Stimulated activated CD8-positive, alpha-beta memory T cell treated with anti-CD3 and anti-CD28 coated beads, Interleukin-12 subunit alpha, Interleukin-12 subunit beta, amount 100 ng/mL, for 24 hours (primary cell): Measurements from ENCODE around the gene COL8A1.

Experiments
- DNase-seq: peaks from one replicate; pipeline ENCODE4 v3.0.0-alpha.2; 2020; ENCODE audit errors: extremely low read depth

The COL8A1 gene

DNA sequence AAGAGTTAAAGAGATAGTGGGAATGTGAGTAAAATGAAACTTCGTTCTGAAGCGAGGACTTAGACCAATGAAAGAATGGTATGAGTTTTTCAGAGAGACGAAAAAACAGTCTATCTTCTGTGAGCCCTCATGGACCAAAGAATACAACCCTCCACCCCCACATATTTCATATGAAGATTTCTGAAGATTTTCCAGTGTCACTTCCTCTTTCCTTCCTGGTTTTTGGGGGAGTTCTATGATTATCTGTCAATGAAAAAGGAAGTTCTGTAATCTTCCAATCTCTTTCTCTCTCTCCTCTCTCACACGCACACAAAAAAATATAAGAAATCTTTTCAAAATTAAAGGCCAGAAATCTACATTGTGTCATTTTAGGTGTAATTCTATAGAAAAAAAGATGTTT is 206.9 kb downstream of the COL8A1 start:
- DNase-seq: no peak

DNA sequence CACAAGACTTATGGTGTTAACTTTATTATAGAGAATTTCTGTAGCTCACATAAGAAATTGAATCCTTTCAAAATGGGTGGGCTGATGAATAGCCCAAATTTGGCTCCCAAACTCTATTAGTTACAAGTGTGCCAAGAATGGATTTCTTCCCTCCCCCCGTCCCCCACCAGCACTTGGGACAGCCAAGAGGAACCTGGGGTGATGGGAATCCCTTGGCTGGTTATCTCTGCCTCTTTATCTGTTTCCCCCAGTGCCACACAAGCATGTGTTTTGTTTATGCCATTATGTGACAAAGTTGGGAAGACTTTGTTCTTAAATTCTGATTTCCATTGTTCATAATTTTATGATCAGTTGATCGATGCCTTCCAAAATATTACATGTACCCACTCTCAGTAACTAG is 207.6 kb downstream of the COL8A1 start:
- DNase-seq: no peak

DNA sequence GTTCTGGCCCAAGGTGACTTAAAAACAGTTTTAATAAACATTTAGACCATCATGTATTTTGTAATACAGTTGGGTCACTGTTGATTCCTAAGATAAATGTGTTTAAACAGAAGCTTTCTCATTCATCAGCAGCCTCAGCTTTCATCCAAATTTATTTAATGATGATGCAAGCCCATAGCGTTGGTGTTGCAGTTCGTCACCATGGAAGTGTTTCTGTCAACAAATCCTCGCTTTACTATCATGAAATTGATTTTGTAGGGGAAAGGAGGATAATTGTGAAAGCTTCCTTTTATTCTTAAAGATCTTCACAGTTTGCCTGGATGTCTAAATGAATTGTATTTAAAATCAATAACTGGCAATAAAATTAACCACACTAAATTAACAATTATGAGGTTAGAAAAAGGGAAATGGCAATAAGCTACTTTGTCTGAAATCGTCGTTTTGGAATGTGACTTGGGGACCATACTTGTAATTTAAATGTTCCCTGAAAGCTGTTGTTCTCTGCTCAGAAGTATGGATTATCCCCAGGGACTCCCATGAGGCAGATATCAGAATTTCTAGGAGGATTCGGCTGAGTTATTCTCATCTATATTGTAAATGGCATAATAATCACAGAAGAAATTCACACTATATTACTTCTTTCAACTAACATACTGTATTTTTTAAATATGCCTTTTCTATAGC is 208.2 kb downstream of the COL8A1 start:
- DNase-seq: no peak

DNA sequence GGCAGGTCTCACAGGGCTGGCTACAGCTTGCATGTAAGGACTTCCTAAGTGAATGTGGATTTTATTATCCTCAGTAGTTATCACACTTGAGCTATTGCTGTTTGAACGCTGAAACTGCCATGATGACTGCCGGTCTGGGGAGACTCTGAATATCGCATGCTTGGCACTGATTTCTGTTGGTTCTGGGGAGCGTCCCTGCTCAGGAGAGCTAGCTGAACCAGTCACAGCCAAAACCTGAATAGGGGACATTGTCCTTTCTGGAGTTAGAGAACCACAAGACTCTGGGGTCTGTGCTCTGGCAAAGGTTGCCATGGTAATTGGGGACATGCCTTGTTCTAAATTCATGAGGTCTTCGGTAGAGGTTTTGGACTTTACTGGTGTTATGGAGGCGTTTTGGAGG is 210.0 kb downstream of the COL8A1 start:
- DNase-seq: no peak
